IMR-90 (cell line): ENCODE data around the gene NDUFB5. TPM values are rescaled to one million over a fixed set of nuclear protein-coding genes. Genes with fewer than 3 reads are reported as not detected.

Experiments
- ATAC-seq: fragments of 200-7000 bp; cut with Tn5 transposase; 2 replicates; pipeline ENCODE4 v1.9.1; 2020; ENCODE audit warnings: low read depth, mild to moderate bottlenecking, moderate library complexity
- BruUV-seq: library from RNA; stranded (reverse); fragments of 400-500 nt; replicated peaks from 2 replicates; lab custom pipeline; 2021; lab: Mats Ljungman, UMichigan
- CTCF ChIA-PET: fragments of 300-600 bp; formaldehyde crosslinking; extraction: SDS; loops from one replicate; lab custom pipeline; 2021; ENCODE audit warnings: antibody characterized with exemption; lab: Yijun Ruan, JAX
- POLR2A ChIA-PET: fragments of 300-600 bp; sonication (Branson Sonifier 250); formaldehyde crosslinking; loops from one replicate; lab custom pipeline; 2022; ENCODE audit warnings: antibody characterized with exemption; ENCODE audit not compliant: unreplicated experiment; lab: Charles Lee
- DNase-seq: peaks from one replicate; pipeline ENCODE4 v3.0.0; 2013
- H2AFZ ChIP-seq: replicated peaks from 2 replicates; pipeline ENCODE3; 2013; ENCODE audit warnings: low read length, mild to moderate bottlenecking; ENCODE audit not compliant: poor library complexity
- H2AK5ac ChIP-seq: 2 replicates; pipeline ENCODE4 v1.6.1; 2013; ENCODE audit warnings: low read depth, low read length, inconsistent platforms
- H2AK9ac ChIP-seq: replicated peaks from 2 replicates; pipeline ENCODE3; 2013; ENCODE audit warnings: mild to moderate bottlenecking, low read depth, low read length, moderate library complexity; ENCODE audit not compliant: poor library complexity
- H2BK120ac ChIP-seq: 2 replicates; pipeline ENCODE4 v1.6.1; 2013; ENCODE audit warnings: low read depth, low read length, inconsistent platforms
- H2BK15ac ChIP-seq: 3 replicates; pipeline ENCODE4 v1.6.1; 2013; ENCODE audit warnings: low read depth, low read length, inconsistent platforms
- H2BK20ac ChIP-seq: 2 replicates; pipeline ENCODE4 v1.6.1; 2013; ENCODE audit warnings: low read depth, mild to moderate bottlenecking, inconsistent platforms, low read length, moderate library complexity
- H2BK5ac ChIP-seq: 2 replicates; pipeline ENCODE4 v1.6.1; 2013; ENCODE audit warnings: mild to moderate bottlenecking, low read depth, low read length, inconsistent platforms; ENCODE audit not compliant: poor library complexity, severe bottlenecking
- H3K14ac ChIP-seq: replicated peaks from 2 replicates; pipeline ENCODE4 v1.6.1; 2013; ENCODE audit warnings: low read depth, low read length, inconsistent platforms
- H3K18ac ChIP-seq: 2 replicates; pipeline ENCODE4 v1.6.1; 2013; ENCODE audit warnings: low read depth, low read length, control low read depth
- H3K23ac ChIP-seq: 2 replicates; pipeline ENCODE4 v1.6.1; 2013; ENCODE audit warnings: low read depth, low read length, inconsistent platforms
- H3K27ac ChIP-seq: 2 replicates; pipeline ENCODE4 v1.5.1; 2013; ENCODE audit warnings: mild to moderate bottlenecking, control low read depth, low read length; ENCODE audit not compliant: insufficient read depth
- H3K27me3 ChIP-seq: 2 replicates; pipeline ENCODE4 v1.6.1; 2013; ENCODE audit warnings: low read length; ENCODE audit not compliant: control insufficient read depth, insufficient read depth
- H3K36me3 ChIP-seq: 2 replicates; pipeline ENCODE4 v1.6.1; 2013; ENCODE audit warnings: low read length, mixed read lengths; ENCODE audit not compliant: control insufficient read depth, insufficient read depth
- H3K4ac ChIP-seq: 2 replicates; pipeline ENCODE4 v1.6.1; 2013; ENCODE audit warnings: low read depth, low read length, inconsistent platforms
- H3K4me1 ChIP-seq: 2 replicates; pipeline ENCODE4 v1.6.1; 2013; ENCODE audit warnings: low read length, mixed read lengths; ENCODE audit not compliant: control insufficient read depth, insufficient read depth
- H3K4me2 ChIP-seq: 2 replicates; pipeline ENCODE4 v1.6.1; 2013; ENCODE audit warnings: low read depth, mild to moderate bottlenecking, control low read depth, low read length, moderate library complexity
- H3K4me3 ChIP-seq: 2 replicates; pipeline ENCODE4 v1.5.1; 2013; ENCODE audit warnings: low read depth, mild to moderate bottlenecking, control low read depth, low read length, moderate library complexity; ENCODE audit not compliant: insufficient read depth
- H3K56ac ChIP-seq: 2 replicates; pipeline ENCODE4 v1.6.1; 2013; ENCODE audit warnings: low read length, inconsistent platforms; ENCODE audit not compliant: insufficient read depth; ENCODE audit errors: extremely low read depth
- H3K79me1 ChIP-seq, 2 experiments: 2 replicates each; pipeline ENCODE4 v1.6.1; 2013; ENCODE audit warnings: low read length in 2 of 2, inconsistent platforms in 1 of 2, low read depth in 1 of 2
- H3K9ac ChIP-seq: 2 replicates; pipeline ENCODE4 v1.6.1; 2013; ENCODE audit warnings: low read depth, low read length, control low read depth
- H3K9me1 ChIP-seq: 2 replicates; pipeline ENCODE4 v1.6.1; 2013; ENCODE audit warnings: low read length, inconsistent platforms; ENCODE audit not compliant: insufficient read depth
- H3K9me3 ChIP-seq: 2 replicates; pipeline ENCODE4 v1.6.1; 2013; ENCODE audit warnings: low read length; ENCODE audit not compliant: control insufficient read depth, insufficient read depth
- H4K20me1 ChIP-seq: 2 replicates; pipeline ENCODE4 v1.6.1; 2013; ENCODE audit warnings: low read length, inconsistent platforms; ENCODE audit not compliant: insufficient read depth
- H4K5ac ChIP-seq: 2 replicates; pipeline ENCODE4 v1.6.1; 2013; ENCODE audit warnings: mild to moderate bottlenecking, low read depth, low read length, control low read depth
- H4K8ac ChIP-seq, 2 experiments: 2 replicates each; pipeline ENCODE4 v1.6.1; 2013; ENCODE audit warnings: low read depth in 2 of 2, low read length in 2 of 2, control low read depth in 1 of 2, inconsistent platforms in 1 of 2
- H4K91ac ChIP-seq: 2 replicates; pipeline ENCODE4 v1.6.1; 2013; ENCODE audit warnings: low read depth, low read length, inconsistent platforms; ENCODE audit not compliant: insufficient read depth
- BHLHE40 ChIP-seq: fragments of 150-350 bp; IDR thresholded peaks from 2 replicates; pipeline ENCODE4 v1.6.1; 2016; ENCODE audit warnings: mild to moderate bottlenecking, low read depth, low read length
- CEBPB ChIP-seq: IDR thresholded peaks from 2 replicates; pipeline ENCODE4 v1.6.1; 2012; ENCODE audit warnings: low read depth, low read length, improper control_type of control experiment
- MAFK ChIP-seq: IDR thresholded peaks from 2 replicates; pipeline ENCODE4 v1.6.1; 2012; ENCODE audit warnings: low read depth, low read length, improper control_type of control experiment
- MAZ ChIP-seq: IDR thresholded peaks from 2 replicates; pipeline ENCODE4 v1.6.1; 2012; ENCODE audit warnings: low read depth, mild to moderate bottlenecking, low read length, improper control_type of control experiment, moderate library complexity, borderline replicate concordance
- MXI1 ChIP-seq: IDR thresholded peaks from 2 replicates; pipeline ENCODE4 v1.6.1; 2012; ENCODE audit warnings: low read depth, mild to moderate bottlenecking, low read length, moderate library complexity, borderline replicate concordance
- NFE2L2 ChIP-seq: fragments of 150-350 bp; IDR thresholded peaks from 2 replicates; pipeline ENCODE4 v1.6.1; 2016; ENCODE audit warnings: low read depth, mild to moderate bottlenecking, low read length
- RAD21 ChIP-seq: IDR thresholded peaks from 2 replicates; pipeline ENCODE4 v1.6.1; 2012; ENCODE audit warnings: low read length, improper control_type of control experiment
- RFX5 ChIP-seq: IDR thresholded peaks from 2 replicates; pipeline ENCODE4 v1.8.0; 2012; ENCODE audit warnings: low read depth, mild to moderate bottlenecking, low read length, moderate library complexity
- SMC3 ChIP-seq: fragments of 150-350 bp; IDR thresholded peaks from 2 replicates; pipeline ENCODE4 v1.6.1; 2016; ENCODE audit warnings: low read depth, mild to moderate bottlenecking, antibody characterized with exemption, low read length, moderate library complexity
- WGBS, 2 experiments: methylation state at CpG; one replicate each; pipeline versions ENCODE4 v1.1.5 to v1.1.7; 2013; ENCODE audit warnings: missing lambda C conversion rate in 2 of 2; ENCODE audit not compliant: insufficient read length in 1 of 2; ENCODE audit errors: extremely low coverage in 2 of 2; 5-methylcytosine and 5-hydroxymethylcytosine counted together
- dilution Hi-C: fragments of 300-500 bp; cut with HindIII; formaldehyde crosslinking; loops from one replicate; pipeline ENCODE4 v1.14.3; 2018; ENCODE audit warnings: low sequenced_read_pairs; ENCODE audit not compliant: unreplicated experiment
- in situ Hi-C: fragments of 300-500 bp; cut with MboI; formaldehyde crosslinking; loops from 3 replicates; pipeline ENCODE4 v1.14.3; 2019; ENCODE audit warnings: low sequenced_read_pairs, inconsistent platforms, mixed read lengths
- intact Hi-C: fragments of 100-400 bp; cut with micrococcal nuclease; formaldehyde crosslinking; loops from 2 replicates; pipeline ENCODE4 v1.10.0; 2022
- polyA plus RNA-seq, 3 experiments: library from polyadenylated mRNA; depleted of rRNA; stranded (reverse); fragments of >200 nt; gene quantifications; 2 replicates each; pipeline ENCODE4 v1.2.3, GENCODE V29; 2012; ENCODE audit warnings: low replicate concordance in 1 of 3
- total RNA-seq: library from RNA; depleted of rRNA; stranded (reverse); fragments of >200 nt; gene quantifications from 2 replicates; pipeline ENCODE4 v1.2.3, GENCODE V29; 2012

NDUFB5 gene
- total and polyA plus RNA-seq, 2 of the 4 experiments (the other 2 are of a cell fraction) = 17.2 to 29.3 TPM

DNA sequence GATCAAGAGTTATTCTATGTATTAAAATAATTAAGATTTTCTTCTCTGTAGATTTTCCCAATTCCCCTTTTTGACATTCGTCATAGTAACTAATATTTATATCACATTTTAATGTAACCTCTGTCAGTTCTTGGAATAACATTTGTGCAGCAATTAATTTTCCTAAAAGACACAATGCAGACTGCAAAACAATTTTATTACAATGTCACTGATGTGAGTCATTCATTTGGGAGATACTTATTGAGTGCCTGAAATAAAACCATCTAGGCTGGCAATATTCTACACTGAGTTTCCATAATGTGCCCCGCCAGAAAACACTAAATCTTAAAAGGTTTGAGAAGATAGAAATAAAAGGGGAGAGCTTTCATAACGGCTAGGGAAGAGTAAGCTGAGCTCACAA lies 41.6 kb downstream of the NDUFB5 start:
- 43% methylated on average over 1 of the region's 3 CpGs; no CpG with 5 or more reads in 1 of the 2 experiments for WGBS, 2 experiments
- in situ Hi-C loops = no loop called here

More for the DNA sequence above, 41.6 kb downstream of the NDUFB5 start:
- no peak for DNase-seq
- Histone ChIP-seq H2BK5ac (no peak overlapping the region), H3K79me1 (no peaks in the 10 kb centered on the region), H2BK15ac (no peak overlapping the region), H2AFZ (no peak overlapping the region), H3K56ac (no peak overlapping the region), H3K4me3 (no peak overlapping the region), H3K14ac (no peak overlapping the region), H2AK9ac (no peak overlapping the region), H4K91ac (no peak overlapping the region), H3K27ac (no peak overlapping the region), H3K4me1 (no peaks in the 10 kb centered on the region), H3K18ac (no peak overlapping the region), H3K23ac (no peak overlapping the region), H3K4me2 (no peak overlapping the region), H3K9me1 (no peaks in the 10 kb centered on the region), H2AK5ac (no peak overlapping the region), H3K9me3 (no peaks in the 10 kb centered on the region), H2BK120ac (no peak overlapping the region), H4K20me1 (no peaks in the 10 kb centered on the region), H3K36me3 (no peaks in the 10 kb centered on the region), H3K4ac (no peak overlapping the region), H4K8ac (no peak overlapping the region), H4K5ac (no peak overlapping the region), H3K9ac (no peak overlapping the region), H3K27me3 (no peaks in the 10 kb centered on the region), H2BK20ac (no peak overlapping the region)
- intact Hi-C loops (no loop called here), dilution Hi-C loops (no loop called here)
- ATAC-seq = no peak
- ChIA-PET CTCF (no interaction called here), POLR2A (no interaction called here)
- BruUV-seq = no TSS peak
- TF ChIP-seq RFX5 (no peak), BHLHE40 (no peak), SMC3 (no peak), NFE2L2 (no peak), MXI1 (no peak), CEBPB (no peak), MAZ (no peak), MAFK (no peak), RAD21 (no peak)
